ENCODE measurements around the gene OR10K1.

Gene OR10K1

GRCh38 chr1:158509471-158510156 lies 48.0 kb downstream of the OR10K1 start:
- DNase-seq: no peak
- H3K27me3 ChIP-seq (replicated peaks; ENCODE audit: control insufficient read depth, insufficient read depth, low read length, poor library complexity, severe bottlenecking): no peaks in the 10 kb centered on the region
- H3K27ac ChIP-seq (ENCODE audit: insufficient read depth, low read length, poor library complexity, severe bottlenecking): no peak overlapping the region
- H3K9me3 ChIP-seq (ENCODE audit: control insufficient read depth, low read length): no peaks in the 10 kb centered on the region
- H3K4me3 ChIP-seq (ENCODE audit: insufficient read depth, low read depth, low read length, poor library complexity, severe bottlenecking): no peak overlapping the region
- no peaks in the 10 kb centered on the region for H3K36me3 ChIP-seq (ENCODE audit: control insufficient read depth, insufficient read depth, low read length)
- H3K4me1 ChIP-seq (ENCODE audit: control insufficient read depth, insufficient read depth, low read length, poor library complexity, severe bottlenecking): no peaks in the 10 kb centered on the region

DNA sequence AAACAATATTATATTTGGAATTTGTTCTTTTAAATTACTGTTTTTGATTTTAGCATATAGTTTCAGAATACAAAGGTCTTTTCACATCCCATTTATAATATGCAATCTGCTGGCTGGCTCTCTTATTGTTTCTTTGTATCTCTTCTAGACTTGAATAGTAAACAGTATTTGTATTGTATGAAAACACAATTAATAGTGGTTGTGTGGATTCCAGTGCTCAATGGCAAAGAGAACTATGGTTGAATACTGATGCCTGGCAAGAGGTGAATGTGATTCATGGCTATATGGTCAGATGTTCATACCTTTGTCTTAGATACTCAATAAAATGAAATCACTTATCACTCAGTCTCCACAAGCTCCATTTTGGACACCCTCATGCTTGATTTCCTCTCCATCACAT lies 55.3 kb downstream of the OR10K1 start:
- H3K9me3 ChIP-seq (ENCODE audit: control insufficient read depth, low read length): no peaks in the 10 kb centered on the region
- no peak overlapping the region for H3K27ac ChIP-seq (ENCODE audit: insufficient read depth, low read length, poor library complexity, severe bottlenecking)
- H3K4me1 ChIP-seq (ENCODE audit: control insufficient read depth, insufficient read depth, low read length, poor library complexity, severe bottlenecking): no peaks in the 10 kb centered on the region
- peaks cover 5% of the 10 kb centered on the region for H3K27me3 ChIP-seq (replicated peaks; ENCODE audit: control insufficient read depth, insufficient read depth, low read length, poor library complexity, severe bottlenecking)
- no peaks in the 10 kb centered on the region for H3K36me3 ChIP-seq (ENCODE audit: control insufficient read depth, insufficient read depth, low read length)
- DNase-seq: no peak
- no peak overlapping the region for H3K4me3 ChIP-seq (ENCODE audit: insufficient read depth, low read depth, low read length, poor library complexity, severe bottlenecking)

Data from effector memory CD4-positive, alpha-beta T cell (primary cell).